UCSD-AML1 (cell line): ENCODE results near the gene PEAK1.

Source experiments
- DNase-seq: peaks from one replicate; lab custom pipeline; 2025; ENCODE audit not compliant: unreplicated experiment; lab: John Stamatoyannopoulos, UW

PEAK1 gene

DNA sequence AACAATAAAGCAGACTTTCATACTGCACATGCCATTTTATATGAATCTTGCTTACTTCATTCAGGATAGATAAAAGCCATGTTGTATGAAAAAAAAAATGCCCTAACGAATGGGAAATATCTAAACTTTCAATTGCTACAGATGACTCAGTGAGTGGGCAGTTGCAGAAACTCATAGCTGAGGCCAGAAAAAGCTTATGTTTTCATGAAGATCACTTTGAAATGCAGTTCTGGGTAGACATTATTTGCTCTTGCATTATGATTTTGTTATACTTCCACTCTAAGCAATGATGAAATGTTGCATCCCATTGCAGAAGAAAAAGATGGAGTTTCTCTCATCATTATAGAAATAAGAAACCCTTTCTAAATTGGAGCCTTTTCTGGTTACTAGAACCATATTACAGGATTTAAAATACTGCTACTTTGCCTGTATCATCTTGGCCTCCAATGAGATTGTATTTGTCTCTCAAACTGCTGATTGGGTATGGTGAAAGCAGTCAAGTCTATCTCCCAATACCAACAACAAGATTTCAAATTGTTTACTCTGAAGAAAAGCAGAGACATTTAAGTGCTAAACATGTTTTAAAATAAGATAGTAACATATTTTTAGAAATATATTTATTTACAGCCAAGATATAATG, 17.0 kb downstream of the PEAK1 start:
- no peak for DNase-seq

DNA sequence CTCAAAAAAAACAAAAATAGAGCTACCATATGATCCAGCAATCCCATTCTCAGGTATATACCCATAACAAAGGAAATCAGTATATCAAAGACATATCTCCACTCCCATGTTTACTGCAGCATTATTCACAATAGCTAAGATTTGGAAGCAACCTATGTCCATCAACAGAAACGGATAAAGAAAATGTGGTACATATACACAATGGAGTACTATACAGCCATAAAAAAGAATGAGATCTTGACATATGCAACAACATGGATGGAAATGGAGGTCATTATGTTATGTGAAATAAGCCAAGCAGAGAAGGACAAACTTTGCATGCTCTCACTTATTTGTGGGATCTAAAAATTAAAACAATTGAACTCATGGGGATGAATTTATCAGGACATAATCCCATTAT, 19.6 kb downstream of the PEAK1 start:
- no peak for DNase-seq

DNA sequence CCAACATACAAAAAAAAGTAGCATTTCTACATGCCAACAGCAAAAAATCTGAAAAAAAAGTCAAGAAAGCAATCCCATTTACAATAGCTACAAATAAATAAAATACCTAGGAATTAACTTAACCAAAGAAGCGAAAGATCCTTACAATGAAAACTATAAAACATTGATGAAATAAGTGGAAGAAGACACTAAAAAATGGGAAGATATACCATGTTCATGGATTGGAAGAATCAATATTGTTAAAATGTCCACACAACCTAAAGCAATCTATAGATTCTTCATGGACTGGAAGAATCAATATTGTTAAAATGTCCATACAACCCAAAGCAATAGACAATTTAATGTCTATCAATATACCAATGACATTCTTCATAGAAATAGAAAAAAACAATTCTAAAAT, 21.0 kb downstream of the PEAK1 start:
- no peak for DNase-seq

DNA sequence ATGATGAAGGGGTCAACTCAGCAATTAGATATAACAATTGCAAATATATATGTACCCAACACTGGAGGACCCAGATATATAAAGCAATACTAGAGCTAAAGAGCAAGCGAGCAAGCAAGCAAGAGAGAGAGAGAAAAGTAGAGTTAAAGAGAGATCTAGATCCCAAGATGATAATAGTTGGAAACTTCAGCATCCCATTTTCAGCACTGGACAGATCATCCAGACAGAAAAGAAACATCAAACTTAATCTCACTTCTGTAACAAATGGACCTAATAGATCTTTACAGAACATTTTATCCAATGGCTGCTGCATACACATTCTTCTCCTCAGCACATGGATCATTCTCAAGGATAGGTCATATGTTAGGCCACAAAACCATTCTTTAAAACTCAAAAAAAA, 23.2 kb downstream of the PEAK1 start:
- no peak for DNase-seq

DNA sequence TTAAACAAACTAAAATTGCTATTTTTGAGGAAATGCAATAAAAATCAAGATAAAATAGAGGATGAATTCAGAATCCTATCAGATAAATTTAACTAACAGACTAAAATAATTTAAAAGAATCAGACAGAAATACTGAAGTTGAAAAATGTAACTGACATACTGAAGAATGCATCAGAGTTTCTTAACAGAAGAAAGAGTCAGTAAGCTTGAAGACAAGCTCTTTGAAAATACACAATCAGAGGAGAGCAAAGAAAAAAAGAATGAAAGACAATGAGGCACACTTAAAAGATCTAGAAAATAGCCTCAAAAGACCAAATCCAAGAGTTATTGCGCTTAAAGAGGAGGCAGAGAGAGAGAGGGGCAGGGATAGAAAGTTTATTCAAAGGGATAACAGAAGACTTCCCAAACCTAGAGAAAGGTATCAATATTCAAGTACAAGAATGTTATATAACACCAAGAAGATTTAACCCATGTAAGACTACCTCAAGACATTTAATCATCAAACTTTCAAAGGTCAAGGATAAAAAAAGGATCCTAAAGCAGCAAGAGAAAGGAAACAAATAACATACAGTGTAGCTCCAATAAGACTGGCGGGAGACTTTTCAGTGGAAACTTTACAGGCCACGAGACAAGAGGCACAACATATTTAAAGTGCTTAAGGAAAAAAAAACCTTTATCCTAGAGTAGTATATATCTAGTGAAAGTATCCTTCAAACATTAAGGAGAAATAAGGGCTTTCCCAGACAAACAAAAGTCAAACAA, 24.7 kb downstream of the PEAK1 start:
- DNase-seq: no peak

DNA sequence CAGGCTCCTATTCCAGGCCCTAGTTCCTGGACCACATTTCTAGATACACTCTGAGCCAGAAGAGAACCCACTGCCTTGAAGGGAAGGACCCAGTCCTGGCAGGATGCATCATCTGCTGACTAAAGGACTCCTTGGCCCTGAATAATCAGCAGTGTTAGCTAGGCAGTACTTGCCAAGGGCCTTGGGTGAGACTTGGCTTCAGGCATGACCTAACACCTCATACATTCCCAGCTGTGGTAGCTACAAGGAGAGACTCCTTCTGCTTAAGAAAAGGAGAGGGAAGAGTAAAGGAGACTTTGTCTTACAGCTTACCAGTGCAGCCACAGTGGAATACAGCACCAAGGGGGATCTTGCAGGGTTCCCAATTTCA, 26.4 kb downstream of the PEAK1 start:
- DNase-seq: no peak

DNA sequence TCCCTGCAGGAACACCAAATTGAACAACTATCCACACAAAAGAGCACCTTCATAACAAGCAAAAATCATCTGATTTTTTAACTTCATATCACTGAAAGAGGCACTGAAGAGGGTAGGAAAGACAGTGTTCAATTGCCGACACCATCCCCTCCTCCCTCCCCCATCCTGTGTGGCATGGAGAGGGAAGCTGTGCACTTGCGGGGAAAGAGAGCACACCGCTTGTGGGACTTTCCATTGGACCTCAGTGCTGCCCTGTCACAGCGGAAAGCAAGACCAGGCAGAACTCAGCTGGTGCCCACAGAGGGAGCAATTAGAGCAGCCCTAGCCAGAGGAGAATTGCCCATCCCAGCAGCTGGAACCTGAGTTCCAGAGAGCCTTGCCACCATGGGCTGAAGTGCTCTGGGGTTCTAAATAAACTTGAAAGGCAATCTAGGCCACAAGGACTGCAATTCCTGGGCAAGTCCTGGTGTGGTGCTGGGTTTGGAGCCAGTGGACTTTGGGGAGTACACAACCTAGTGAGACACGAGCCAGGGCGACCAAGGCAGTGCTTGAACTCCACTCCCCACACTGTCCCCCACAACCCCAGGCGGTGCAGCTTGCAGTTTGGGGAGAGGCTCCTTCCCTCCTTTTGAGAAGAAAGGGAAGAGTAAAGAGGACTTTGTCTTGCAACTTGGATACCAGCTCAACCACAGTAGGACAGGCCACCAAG, 27.0 kb downstream of the PEAK1 start:
- no peak for DNase-seq

DNA sequence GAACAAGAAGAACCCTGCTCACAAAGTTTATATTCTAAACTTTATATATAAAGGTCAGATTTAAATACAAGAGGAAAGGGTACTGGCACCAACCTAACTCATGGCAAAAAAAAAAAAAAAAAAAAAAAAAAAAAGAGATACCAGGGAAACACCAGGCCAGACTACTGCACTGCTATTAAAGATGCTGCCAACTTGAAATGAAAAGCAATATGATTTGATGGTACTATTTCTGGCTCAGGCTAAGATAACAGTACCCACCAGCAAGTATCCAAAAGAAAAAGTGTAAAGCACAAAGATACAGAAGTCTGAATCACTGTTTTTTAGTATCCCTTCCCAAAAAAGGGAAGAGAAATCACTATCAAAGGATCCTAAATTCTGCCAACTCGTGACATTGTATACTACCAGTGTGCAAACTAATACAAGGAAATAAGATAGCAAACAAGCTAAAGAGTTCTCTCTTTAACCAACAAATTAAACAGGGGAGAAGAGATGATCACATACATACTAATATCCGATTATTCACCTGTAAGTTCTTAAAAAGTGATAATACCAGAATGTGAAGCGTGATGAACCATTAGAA, 28.4 kb downstream of the PEAK1 start:
- no peak for DNase-seq

DNA sequence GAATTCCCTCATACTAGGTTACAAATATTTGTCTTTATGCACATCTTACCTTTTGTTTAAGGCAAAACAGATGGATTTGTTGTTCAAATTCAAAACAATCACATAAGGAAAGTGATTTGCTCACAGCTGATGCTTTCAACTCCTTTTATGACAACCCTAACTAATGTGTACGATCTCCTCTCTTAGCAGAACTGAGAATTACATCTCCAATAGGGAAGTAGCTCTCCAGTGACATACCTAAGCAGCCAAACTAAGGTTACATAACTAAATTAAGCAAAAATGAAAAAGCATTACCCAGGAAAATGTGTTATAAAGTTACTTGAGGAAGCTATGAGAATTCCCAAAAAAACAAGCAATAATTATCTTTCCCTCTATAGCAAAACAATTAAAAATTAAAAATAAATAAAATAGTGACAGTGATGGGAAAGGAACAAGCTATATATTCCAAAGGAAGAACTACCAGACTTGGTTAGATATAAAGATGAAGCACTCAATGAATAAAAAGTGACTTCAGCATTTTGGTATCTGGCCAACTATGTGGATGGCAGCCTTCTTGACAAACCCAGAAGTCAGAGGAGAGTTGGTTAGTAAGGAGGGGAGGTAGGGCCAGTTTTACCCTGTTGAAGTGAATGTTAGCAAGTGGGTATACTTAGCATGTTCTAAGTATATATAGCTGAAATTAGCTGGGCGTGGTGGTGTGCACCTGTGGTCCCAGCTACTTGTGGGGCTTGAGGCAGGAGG, 32.4 kb downstream of the PEAK1 start:
- no peak for DNase-seq

DNA sequence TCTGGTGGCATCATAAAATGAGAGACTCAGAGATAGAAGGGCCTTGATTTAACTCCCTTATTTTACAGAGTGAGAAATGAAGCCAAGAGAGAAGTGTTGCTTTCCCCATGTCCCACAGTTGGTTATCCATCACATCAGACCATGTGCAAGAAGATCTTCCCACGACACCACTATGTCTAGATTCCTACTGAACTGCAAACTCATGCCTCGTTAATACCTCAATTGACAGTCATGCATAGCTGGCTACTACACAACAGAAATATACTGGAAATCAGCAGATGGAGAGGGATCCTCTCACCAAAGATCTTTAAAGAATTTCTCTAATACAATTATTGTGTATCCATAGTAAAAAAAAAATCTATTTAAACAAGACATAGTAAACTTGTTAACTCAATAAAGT, 33.3 kb downstream of the PEAK1 start:
- no peak for DNase-seq

DNA sequence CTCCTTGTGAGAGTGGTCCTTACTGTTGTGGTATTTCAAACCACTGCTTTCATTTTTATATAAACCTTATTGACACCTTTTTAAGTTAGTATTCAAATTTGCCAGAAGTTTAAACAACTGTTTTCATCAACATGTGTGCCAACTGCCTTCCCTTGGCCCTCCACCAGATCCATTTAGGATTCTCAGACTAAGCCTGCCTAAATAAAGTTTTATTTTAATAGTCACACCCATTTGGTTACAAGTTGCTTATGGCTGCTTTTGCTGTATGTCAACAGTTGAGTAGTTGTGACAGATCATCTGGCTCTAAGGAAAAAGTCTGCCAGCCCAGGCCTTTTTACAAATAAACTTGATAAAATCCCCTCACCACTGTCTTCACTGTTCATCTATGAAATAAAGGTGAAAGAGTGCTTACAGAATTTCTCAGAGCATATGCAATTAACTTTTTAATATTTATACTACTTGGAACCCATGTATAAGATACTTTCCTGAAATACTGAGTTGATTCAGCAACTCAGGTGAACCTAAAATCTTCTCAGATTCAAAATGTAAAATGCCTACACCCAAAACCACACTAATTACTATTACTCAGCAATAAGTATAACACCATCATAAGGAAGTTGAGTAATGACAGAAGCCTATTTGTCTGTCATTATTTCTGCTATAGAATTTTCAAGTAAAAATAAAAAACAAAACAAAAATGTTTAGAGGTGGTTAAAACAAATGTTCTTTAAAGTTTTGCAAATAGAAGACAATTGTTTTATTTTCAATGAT, 35.1 kb downstream of the PEAK1 start:
- DNase-seq: no peak

DNA sequence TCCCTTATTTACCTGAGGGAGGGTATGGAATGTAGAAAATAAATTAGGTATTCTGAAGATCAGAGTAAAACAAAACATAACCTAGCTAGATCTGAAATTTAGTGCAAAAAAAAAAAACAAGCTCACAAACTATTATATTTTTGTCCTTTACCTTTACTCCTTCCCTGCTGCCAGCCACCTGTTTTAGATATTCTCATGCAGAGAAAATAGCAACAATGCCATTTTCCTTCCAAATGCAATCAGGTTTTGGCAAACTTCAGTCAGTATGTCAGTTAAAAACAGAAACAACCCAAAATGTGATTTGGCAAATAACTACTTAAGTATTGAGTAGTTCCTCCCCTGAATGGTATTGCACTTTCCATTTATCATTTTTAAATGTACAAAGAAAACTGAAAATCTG, 35.8 kb downstream of the PEAK1 start:
- no peak for DNase-seq

DNA sequence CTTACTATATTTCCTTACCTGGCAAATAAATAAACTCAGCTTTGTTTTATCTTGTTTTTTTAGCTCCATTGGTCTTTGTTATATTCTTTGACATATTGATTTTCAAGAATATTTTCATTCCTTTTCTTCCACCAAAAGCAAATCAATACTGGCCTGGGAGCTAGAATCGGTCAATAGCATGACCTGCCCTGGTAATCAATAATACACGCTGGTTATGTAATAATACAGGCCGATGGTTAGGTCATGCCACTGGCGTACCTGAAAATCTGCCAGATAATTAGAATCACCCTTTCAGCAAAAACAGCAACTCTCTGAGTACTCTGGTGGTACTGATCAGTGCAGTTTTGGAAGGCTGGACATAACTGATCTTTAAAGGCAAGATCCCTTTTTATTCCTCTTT, 39.9 kb downstream of the PEAK1 start:
- DNase-seq: no peak

DNA sequence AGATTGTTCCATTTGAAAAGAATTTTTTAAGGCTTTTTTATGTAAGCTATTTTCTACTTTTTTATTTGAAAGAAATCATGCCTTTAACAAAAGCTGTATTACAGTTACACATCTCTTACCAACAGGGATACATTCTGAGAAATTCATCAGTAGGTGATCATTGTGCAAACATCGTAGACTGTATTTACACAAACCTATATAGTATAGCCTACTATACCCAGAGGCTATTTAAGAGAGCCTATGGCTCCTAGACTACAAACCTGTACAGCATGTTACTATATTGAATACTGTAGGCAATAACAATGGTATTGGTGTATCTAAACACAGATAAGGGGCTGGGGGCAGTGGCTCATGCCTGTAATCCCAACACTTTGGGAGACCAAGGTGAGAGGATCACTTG, 43.1 kb downstream of the PEAK1 start:
- DNase-seq: no peak

DNA sequence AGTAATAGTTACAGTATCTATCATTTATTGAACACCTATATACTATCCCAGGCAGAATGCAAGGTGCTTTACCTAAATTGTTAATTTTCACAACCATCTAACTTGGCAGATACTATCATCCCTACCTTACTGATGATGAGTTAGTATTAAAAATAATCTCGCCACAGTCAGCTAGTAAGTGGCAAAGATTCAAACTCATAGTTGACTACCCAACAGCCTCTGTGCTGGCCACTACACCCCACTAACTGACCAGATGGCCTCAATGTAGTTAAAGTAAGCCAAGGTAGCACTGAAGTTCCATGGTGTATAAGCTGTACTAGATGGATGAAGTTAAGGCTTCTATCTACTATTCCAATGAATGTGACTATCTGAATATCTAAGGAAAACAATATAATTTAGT, 44.8 kb downstream of the PEAK1 start:
- DNase-seq: no peak

DNA sequence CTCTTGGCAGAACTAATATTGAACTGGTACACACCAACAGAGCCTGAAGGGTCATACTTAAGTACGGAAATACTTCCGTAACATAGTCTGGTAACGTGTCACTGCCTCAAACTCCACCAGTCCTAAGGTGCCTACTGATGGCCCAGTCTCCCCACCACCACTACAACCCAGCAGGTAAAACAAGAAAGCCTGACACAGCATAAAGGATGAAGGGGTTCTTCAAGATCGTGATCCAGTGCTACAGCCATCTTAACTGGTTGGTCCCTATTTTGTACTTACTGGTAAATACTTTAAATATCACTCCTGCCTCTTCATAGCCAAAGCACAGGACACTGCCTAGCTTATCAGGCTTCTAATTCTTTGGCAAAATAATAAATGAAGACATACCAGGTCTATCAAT, 46.5 kb downstream of the PEAK1 start:
- no peak for DNase-seq

DNA sequence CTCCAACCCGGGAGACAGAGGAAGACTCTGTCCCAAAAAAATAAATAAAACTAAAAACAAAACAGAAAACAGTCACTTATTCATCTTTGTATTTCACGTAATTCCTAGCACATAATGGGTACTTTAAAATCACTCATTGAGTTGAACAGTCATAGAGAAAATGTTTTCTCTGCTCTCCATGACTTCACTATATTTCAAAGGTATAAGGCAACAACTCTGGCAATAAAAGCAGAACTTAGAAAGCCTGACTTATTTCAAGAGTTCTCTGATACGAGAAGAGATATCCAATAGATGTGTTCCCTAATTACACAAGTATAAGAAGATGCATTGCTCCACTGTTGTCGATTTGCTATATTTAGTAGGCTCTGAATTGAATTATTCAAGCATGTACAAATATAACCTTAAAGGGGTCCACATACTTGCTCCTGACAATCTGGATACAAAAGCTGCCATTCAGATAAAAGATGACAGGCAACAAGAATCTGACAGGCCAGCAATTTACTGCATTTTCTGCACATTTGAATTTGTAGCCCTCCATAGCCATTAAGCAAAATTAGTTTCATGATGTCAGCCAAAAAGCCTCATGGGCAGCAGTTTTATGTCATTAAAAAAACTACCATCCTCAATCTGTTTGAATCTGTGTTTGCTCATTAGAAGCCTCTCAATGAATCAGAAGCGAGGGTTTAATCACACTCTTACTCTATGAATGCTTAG, 47.9 kb downstream of the PEAK1 start:
- no peak for DNase-seq

DNA sequence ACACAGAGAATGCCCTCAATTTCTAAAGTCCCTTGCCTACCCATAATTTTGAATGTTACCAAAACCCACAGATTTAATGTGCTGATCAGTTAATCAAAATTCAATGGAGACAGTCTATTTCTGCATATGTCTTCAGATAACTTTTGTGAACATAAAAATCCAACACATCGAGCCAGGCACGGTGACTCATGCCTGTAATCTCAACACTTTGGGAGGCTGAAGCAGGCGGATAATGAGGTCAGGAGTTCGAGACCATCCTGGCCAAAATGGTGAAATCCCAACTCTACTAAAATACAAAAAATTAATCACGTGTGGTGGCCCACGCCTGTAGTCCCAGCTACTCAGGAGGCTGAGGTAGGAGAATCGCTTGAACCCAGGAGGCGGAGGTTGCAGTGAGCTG, 49.3 kb downstream of the PEAK1 start:
- DNase-seq: no peak

DNA sequence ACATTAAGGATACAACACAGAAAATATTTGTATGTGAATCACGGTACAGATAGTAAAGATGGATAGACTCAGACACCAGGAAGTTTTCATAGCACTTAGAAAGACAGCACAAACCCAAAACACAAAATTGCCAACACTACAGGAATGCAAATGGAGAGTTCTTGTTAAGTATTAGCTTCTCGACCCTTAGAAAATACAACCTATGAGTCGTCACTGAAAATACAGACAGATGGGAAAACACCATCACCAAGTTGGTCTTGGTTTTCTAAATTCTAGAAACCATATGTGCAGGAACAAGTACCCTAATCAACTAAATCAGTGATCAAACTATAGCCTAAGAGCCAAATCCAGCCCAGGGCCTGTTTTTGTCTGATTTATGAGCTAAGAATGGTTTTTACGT, 50.7 kb downstream of the PEAK1 start:
- DNase-seq: no peak

DNA sequence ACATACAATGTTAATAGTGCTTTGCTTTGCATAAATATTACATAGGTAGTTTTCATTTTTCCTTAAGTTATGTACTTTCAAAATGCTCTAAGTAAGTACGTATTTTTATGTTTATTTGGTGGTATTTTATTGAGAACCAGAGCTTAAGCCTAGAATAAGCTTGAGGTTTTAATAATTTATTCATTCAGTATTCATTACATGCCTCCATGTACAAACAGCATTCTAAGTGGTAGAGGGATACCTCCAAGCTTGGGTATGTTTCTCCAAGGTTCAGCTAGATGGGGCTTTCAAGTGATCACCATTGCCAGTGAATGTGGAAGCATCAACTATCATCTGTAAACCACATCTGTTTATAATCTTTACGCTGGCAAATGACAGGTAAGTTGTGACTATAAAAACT, 52.3 kb downstream of the PEAK1 start:
- no peak for DNase-seq
